Measurements from ENCODE around the gene CELF4.

GRCh38 chr18:37516361-37516853, 49.2 kb downstream of the CELF4 start:
- TF ChIP-seq, protein P1, sequence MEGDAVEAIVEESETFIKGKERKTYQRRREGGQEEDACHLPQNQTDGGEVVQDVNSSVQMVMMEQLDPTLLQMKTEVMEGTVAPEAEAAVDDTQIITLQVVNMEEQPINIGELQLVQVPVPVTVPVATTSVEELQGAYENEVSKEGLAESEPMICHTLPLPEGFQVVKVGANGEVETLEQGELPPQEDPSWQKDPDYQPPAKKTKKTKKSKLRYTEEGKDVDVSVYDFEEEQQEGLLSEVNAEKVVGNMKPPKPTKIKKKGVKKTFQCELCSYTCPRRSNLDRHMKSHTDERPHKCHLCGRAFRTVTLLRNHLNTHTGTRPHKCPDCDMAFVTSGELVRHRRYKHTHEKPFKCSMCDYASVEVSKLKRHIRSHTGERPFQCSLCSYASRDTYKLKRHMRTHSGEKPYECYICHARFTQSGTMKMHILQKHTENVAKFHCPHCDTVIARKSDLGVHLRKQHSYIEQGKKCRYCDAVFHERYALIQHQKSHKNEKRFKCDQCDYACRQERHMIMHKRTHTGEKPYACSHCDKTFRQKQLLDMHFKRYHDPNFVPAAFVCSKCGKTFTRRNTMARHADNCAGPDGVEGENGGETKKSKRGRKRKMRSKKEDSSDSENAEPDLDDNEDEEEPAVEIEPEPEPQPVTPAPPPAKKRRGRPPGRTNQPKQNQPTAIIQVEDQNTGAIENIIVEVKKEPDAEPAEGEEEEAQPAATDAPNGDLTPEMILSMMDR (IDR thresholded peaks at IDR 0.05), result no peak
- TF ChIP-seq POLR2A (IDR thresholded peaks at IDR 0.05), result no peak
